KBM-7 (cell line): ENCODE measurements around the gene NOL9.
"Not testable (repeated sequence)": the region's sequence is repeated elsewhere in the genome, so short reads cannot be mapped to it uniquely, and the experiment has no call there.

Experiments
- DNase-seq: peaks from one replicate; pipeline ENCODE4 v3.0.0-alpha.2; 2015
- in situ Hi-C: fragments of 300-500 bp; cut with MboI; formaldehyde crosslinking; loops from 2 replicates; pipeline ENCODE4 v1.14.3; 2020; ENCODE audit warnings: low sequenced_read_pairs, low pct_unique_long_range_greater_than_20kb, mixed read lengths

The NOL9 gene

GRCh38 chr1:6495540-6496364, 58.6 kb downstream of the NOL9 start:
- DNase-seq: no peak
- in situ Hi-C loops: no loop called here

- in situ Hi-C loops: no loop called here
- DNase-seq: no peak
Measured at GRCh38 chr1:6495041-6495441, 59.3 kb downstream of the NOL9 start.

DNA sequence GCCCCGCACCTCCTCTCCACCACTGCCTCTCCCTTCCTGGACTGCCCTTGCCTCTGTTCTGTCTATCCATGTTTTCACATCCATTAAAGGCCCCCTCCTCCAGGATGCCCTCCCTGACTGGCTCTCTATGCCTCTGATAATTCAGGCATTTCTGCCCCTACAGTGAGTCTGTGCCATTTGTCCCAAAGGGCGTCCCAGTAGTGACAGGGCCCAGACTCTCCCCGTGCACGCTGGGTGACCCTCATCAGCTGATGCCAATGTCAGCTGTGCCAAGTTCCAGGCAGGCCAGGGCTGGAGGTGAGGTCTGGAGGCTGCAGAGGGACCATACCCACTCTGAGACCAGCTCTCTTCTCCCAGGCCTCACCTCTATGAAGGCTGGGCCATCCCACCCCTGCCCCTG, 59.7 kb downstream of the NOL9 start:
- DNase-seq: no peak
- in situ Hi-C loops: no loop called here

- in situ Hi-C loops, DNase-seq: not testable (repeated sequence)
Measured at GRCh38 chr1:6493834-6494223, 60.5 kb downstream of the NOL9 start.

- in situ Hi-C loops: no loop called here
- DNase-seq: peak; percentile 35
Measured at GRCh38 chr1:6491966-6492365, 62.3 kb downstream of the NOL9 start.

GRCh38 chr1:6491480-6491962, 62.8 kb downstream of the NOL9 start, which contains the start of gene PLEKHG5:
PLEKHG5 (minus strand) TSS chr1:6491667; CDS start chr1:6477571, 14,096 bp downstream.
- no peak for DNase-seq
- in situ Hi-C loops: no loop called here

GRCh38 chr1:6491081-6491449, 63.2 kb downstream of the NOL9 start:
- in situ Hi-C loops: no loop called here
- no peak for DNase-seq

DNA sequence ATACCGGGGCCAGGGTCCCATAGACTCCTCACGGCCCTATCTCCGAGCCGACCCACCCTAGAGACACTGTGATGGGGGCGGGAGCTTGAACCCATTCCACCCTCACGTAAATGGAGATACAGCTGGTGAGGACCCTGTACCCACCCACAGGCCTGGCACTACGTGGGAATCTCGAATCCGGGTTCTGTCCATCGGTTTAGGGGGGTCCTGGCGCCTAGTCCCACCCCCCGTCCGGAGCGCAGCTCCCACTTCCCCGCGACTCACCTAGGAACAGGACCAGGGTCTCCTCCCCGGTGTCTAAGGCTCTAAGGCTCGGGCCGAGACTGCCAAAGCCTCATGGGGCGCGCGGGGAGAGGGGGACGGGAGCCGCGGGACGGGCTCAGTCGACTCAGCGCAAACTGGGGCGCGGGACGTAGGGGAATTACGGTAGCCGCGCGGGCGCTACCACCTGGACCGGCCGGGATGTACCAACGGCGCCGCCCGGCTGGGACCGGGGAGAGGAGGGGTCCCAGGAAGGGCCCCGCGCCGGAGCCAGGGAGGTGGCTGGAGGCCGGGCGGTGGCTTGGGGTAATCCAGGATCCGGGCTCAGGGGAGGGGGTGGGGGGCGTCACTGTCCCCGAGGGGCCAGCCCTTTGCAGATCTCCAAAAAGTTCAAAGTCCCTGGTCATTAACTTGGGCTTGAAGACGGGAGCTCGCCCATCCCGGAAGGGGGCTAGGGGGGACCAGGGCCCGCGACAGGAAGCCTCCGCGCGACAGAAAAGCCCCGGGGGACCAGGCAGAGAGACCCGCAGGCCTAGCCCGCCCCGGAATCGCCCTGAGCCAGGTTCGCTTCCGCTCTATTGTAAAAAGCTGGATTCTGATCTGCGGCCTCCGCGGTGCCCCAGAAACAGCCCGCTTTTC, 63.9 kb downstream of the NOL9 start:
- in situ Hi-C loops: no loop called here
- DNase-seq: peak; percentile 67

DNA sequence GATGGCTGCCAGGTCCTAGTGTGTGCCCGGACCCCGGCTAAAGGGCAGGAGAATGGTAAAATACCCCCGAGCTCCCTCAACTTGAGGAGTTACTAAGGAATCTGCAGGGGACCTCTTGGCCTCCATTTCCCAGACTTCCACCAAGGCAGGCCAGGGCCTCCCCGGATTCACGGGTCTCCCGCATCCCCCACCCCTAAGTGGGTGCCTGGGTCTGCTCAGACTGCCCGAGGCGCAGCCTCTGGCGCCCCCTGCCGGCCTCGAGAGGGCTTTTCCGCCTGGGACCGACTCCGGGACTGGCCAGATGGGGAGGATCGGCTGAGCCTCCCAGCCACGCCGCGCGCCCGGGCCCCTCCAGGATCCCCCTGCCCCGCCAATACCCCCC, 64.5 kb downstream of the NOL9 start:
- in situ Hi-C loops: no loop called here
- DNase-seq: peak; percentile 81

- DNase-seq: no peak
- in situ Hi-C loops: no loop called here
Measured at GRCh38 chr1:6489383-6489765, 64.9 kb downstream of the NOL9 start.

GRCh38 chr1:6488602-6489382, 65.5 kb downstream of the NOL9 start:
- in situ Hi-C loops: no loop called here
- DNase-seq: no peak

- DNase-seq: no peak
- in situ Hi-C loops: no loop called here
Measured at GRCh38 chr1:6487804-6488484, 66.4 kb downstream of the NOL9 start.

DNA sequence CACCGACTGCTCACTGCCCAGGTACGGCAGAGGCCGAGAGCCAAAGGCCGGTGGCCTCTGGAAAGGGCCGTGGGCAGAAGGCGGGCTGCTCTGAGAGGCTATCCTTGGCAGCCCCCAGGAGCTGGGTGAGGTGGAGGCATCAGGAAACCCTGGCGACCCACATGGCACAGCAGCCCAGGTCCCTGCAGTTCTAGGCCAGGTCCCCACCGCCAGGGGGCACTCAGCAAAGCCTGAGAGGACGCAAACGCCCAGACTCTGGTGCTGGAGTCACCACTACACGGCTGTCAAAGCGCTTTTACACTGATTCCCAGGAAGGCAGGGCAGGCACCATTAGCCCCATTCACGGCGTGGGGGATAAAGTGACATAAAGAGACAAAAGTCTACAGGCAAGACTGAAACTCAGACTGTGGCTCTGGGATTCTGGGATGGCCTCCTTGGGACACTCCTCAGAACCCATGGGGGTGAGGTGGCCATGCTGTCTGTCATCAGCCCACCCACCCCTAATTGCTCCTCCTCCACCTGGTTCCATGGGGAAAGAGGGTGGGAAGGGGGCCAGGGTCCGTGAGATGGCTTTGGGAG, 67.8 kb downstream of the NOL9 start:
- peak; percentile 83 for DNase-seq
- in situ Hi-C loops: no loop called here

GRCh38 chr1:6485168-6486101, 68.9 kb downstream of the NOL9 start:
- in situ Hi-C loops: no loop called here
- no peak for DNase-seq

GRCh38 chr1:6484826-6485167, 69.5 kb downstream of the NOL9 start:
- in situ Hi-C loops: no loop called here
- DNase-seq: no peak

- in situ Hi-C loops: no loop called here
- no peak for DNase-seq
Measured at GRCh38 chr1:6483761-6484117, 70.6 kb downstream of the NOL9 start.

DNA sequence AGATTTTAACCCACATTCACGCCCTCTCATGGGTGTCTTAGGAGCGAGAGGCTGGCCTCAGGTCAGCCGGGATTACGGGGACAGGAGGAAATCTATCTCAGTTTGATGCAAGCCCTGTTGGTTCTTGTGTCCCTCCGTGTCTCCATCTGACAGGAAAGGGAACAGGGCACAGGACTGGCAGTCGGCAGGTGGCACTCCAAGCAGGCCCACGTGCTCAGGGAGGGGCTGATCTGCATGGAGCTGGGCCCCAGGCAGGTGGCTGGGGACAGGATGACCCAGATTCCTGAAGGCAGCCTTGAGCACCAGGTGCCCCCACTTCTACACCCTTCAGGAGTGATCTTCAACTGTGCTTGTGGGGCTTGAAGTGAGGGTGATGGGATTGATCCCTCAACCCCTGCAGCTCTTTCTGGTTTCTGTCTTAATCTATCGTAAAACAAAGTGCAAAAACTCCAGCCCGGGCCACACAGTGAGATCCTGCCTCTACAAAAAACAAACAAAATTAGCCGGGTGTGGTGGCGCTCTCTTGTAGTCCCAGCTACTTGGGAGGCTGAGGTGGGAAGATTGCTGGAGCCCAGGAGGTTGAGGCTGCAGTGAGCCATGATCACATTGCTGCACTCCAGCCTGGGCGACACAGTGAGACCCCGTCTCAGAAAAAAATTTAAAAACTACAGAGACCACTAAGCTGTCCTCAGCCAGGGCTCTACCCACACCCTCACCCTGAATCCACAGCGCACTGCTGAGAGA, 71.1 kb downstream of the NOL9 start:
- in situ Hi-C loops: no loop called here
- no peak for DNase-seq
